GM19043 (cell line): Measurements from ENCODE around the gene SLC7A5.
"Not testable (repeated sequence)": the region's sequence is repeated elsewhere in the genome, so short reads cannot be mapped to it uniquely, and the experiment has no call there.

Source experiments
- ATAC-seq: cut with Tn5 transposase; IDR thresholded peaks from one replicate; pipeline ENCODE4 v1.9.1; 2021; ENCODE audit warnings: low read depth; ENCODE audit not compliant: unreplicated experiment

The SLC7A5 gene

GRCh38 chr16:87835882-87836331 is 33.4 kb downstream of the SLC7A5 start:
- ATAC-seq = no peak

GRCh38 chr16:87834668-87835473 is 34.4 kb downstream of the SLC7A5 start:
- no peak for ATAC-seq

GRCh38 chr16:87834005-87834667 is 35.2 kb downstream of the SLC7A5 start:
- no peak for ATAC-seq

GRCh38 chr16:87833548-87833947 is 35.8 kb downstream of the SLC7A5 start:
- no peak for ATAC-seq

- ATAC-seq = no peak
These were observed 36.4 kb downstream of the SLC7A5 start for GRCh38 chr16:87832741-87833502.

- ATAC-seq = no peak
These were observed 37.2 kb downstream of the SLC7A5 start for GRCh38 chr16:87832137-87832527.

- ATAC-seq = no peak
These were observed 37.7 kb downstream of the SLC7A5 start for GRCh38 chr16:87831421-87832136.

GRCh38 chr16:87830673-87831420 is 38.5 kb downstream of the SLC7A5 start:
- no peak for ATAC-seq

- ATAC-seq = no peak
These were observed 39.2 kb downstream of the SLC7A5 start for GRCh38 chr16:87829988-87830672.

- ATAC-seq = no peak
These were observed 39.7 kb downstream of the SLC7A5 start for GRCh38 chr16:87829622-87829980.

GRCh38 chr16:87828907-87829621 is 40.2 kb downstream of the SLC7A5 start:
- ATAC-seq = no peak

- ATAC-seq = no peak
These were observed 41.0 kb downstream of the SLC7A5 start for GRCh38 chr16:87828071-87828906.

GRCh38 chr16:87827588-87827915 is 41.8 kb downstream of the SLC7A5 start:
- not testable (repeated sequence) for ATAC-seq

- ATAC-seq = no peak
These were observed 42.3 kb downstream of the SLC7A5 start for GRCh38 chr16:87826798-87827587.

- not testable (repeated sequence) for ATAC-seq
These were observed 42.9 kb downstream of the SLC7A5 start for GRCh38 chr16:87826407-87826797.

- ATAC-seq = not testable (repeated sequence)
These were observed 43.5 kb downstream of the SLC7A5 start for GRCh38 chr16:87825842-87826120.

- ATAC-seq = no peak
These were observed 44.1 kb downstream of the SLC7A5 start for GRCh38 chr16:87824991-87825841.
